ENCODE results near the gene FNIP2.
"Not testable (repeated sequence)": the region's sequence is repeated elsewhere in the genome, so short reads cannot be mapped to it uniquely, and the experiment has no call there.

FNIP2 gene

GRCh38 chr4:158768555-158769174, at the start of gene FNIP2:
TSS of gene FNIP2 (plus strand) at chr4:158769026. CDS start at chr4:158769213, 187 bp downstream.
- DNase-seq (ENCODE audit: low read depth, low spot score) = no peak

- no peak for DNase-seq (ENCODE audit: low read depth, low spot score)
Measured at GRCh38 chr4:158721680-158722079, 47.1 kb upstream of the FNIP2 start.

- no peak for DNase-seq (ENCODE audit: low read depth, low spot score)
Measured at GRCh38 chr4:158722291-158722916, 46.4 kb upstream of the FNIP2 start.

- peak; percentile 60 for DNase-seq (ENCODE audit: low read depth, low spot score)
Measured at GRCh38 chr4:158722917-158723793, 45.7 kb upstream of the FNIP2 start, which contains the start of gene PPID. TSS of gene PPID (minus strand) at chr4:158723396. CDS start at chr4:158723288, 108 bp downstream.

- DNase-seq (ENCODE audit: low read depth, low spot score) = no peak
Measured at GRCh38 chr4:158724637-158725036, 44.2 kb upstream of the FNIP2 start.

- no peak for DNase-seq (ENCODE audit: low read depth, low spot score)
Measured at GRCh38 chr4:158726633-158727032, 42.2 kb upstream of the FNIP2 start.

- no peak for DNase-seq (ENCODE audit: low read depth, low spot score)
Measured at GRCh38 chr4:158728236-158728635, 40.6 kb upstream of the FNIP2 start.

GRCh38 chr4:158729716-158730559, 38.9 kb upstream of the FNIP2 start:
- DNase-seq (ENCODE audit: low read depth, low spot score) = no peak

GRCh38 chr4:158738866-158739265, 30.0 kb upstream of the FNIP2 start:
- no peak for DNase-seq (ENCODE audit: low read depth, low spot score)

GRCh38 chr4:158739600-158739999, 29.2 kb upstream of the FNIP2 start:
- DNase-seq (ENCODE audit: low read depth, low spot score) = no peak

- no peak for DNase-seq (ENCODE audit: low read depth, low spot score)
Measured at GRCh38 chr4:158741326-158742021, 27.4 kb upstream of the FNIP2 start.

GRCh38 chr4:158746537-158746936, 22.3 kb upstream of the FNIP2 start:
- not testable (repeated sequence) for DNase-seq (ENCODE audit: low read depth, low spot score)

- no peak for DNase-seq (ENCODE audit: low read depth, low spot score)
Measured at GRCh38 chr4:158750379-158750778, 18.4 kb upstream of the FNIP2 start.

- no peak for DNase-seq (ENCODE audit: low read depth, low spot score)
Measured at GRCh38 chr4:158754385-158755180, 14.2 kb upstream of the FNIP2 start.

GRCh38 chr4:158755819-158756218, 13.0 kb upstream of the FNIP2 start:
- DNase-seq (ENCODE audit: low read depth, low spot score) = not testable (repeated sequence)

GRCh38 chr4:158756588-158756987, 12.2 kb upstream of the FNIP2 start:
- DNase-seq (ENCODE audit: low read depth, low spot score) = no peak

GRCh38 chr4:158758142-158758541, 10.7 kb upstream of the FNIP2 start:
- no peak for DNase-seq (ENCODE audit: low read depth, low spot score)

- DNase-seq (ENCODE audit: low read depth, low spot score) = no peak
Measured at GRCh38 chr4:158758703-158759102, 10.1 kb upstream of the FNIP2 start.

GRCh38 chr4:158759539-158759938, 9.3 kb upstream of the FNIP2 start:
- not testable (repeated sequence) for DNase-seq (ENCODE audit: low read depth, low spot score)

- no peak for DNase-seq (ENCODE audit: low read depth, low spot score)
Measured at GRCh38 chr4:158760866-158761265, 8.0 kb upstream of the FNIP2 start.
